ENCODE data around the gene R3HDM4. TPM values are rescaled to one million over a fixed set of nuclear protein-coding genes. Genes with fewer than 3 reads are reported as not detected.

Gene R3HDM4
- total and polyA plus RNA-seq, 9 of the 15 experiments (the other 6 are each of a cell fraction or from before 2014, with no cell fraction given), result 3.2 to 154 (median 59.0) TPM

- TF ChIP-seq RNF219 (CRISPR knock-in tag; IDR thresholded peaks at IDR 0.05), result no peak
- no peak for TF ChIP-seq CREB1 (IDR thresholded peaks at IDR 0.05)
- TF ChIP-seq CREB1 (CRISPR knock-in tag; IDR thresholded peaks at IDR 0.05), result peak; percentile 55; the same call in 1 of the 2 replicates
- TF ChIP-seq ZNF696 (CRISPR knock-in tag; conservative IDR thresholded peaks at IDR 0.05), result no peak
- TF ChIP-seq NFIX (CRISPR knock-in tag; IDR thresholded peaks at IDR 0.05; ENCODE audit: low read depth), result no peak
- peak; percentile 44; the same call in 1 of the 2 replicates for TF ChIP-seq ADNP (tag; IDR thresholded peaks at IDR 0.05)
- TF ChIP-seq FOSL1 (tag; conservative IDR thresholded peaks at IDR 0.05), result peak; percentile 38; the same call in 1 of the 2 replicates
- TF ChIP-seq TOE1 (IDR thresholded peaks at IDR 0.05; ENCODE audit: borderline replicate concordance), result no peak
- TF ChIP-seq TOE1 (CRISPR knock-in tag; IDR thresholded peaks at IDR 0.05; ENCODE audit: borderline replicate concordance, low read depth), result no peak
- peak; percentile 62 for TF ChIP-seq RAD51 (IDR thresholded peaks at IDR 0.05; ENCODE audit: borderline replicate concordance, low read depth)
- no peak for TF ChIP-seq TFE3 (CRISPR knock-in tag; IDR thresholded peaks at IDR 0.05)
- TF ChIP-seq, protein P1, sequence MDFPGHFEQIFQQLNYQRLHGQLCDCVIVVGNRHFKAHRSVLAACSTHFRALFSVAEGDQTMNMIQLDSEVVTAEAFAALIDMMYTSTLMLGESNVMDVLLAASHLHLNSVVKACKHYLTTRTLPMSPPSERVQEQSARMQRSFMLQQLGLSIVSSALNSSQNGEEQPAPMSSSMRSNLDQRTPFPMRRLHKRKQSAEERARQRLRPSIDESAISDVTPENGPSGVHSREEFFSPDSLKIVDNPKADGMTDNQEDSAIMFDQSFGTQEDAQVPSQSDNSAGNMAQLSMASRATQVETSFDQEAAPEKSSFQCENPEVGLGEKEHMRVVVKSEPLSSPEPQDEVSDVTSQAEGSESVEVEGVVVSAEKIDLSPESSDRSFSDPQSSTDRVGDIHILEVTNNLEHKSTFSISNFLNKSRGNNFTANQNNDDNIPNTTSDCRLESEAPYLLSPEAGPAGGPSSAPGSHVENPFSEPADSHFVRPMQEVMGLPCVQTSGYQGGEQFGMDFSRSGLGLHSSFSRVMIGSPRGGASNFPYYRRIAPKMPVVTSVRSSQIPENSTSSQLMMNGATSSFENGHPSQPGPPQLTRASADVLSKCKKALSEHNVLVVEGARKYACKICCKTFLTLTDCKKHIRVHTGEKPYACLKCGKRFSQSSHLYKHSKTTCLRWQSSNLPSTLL (IDR thresholded peaks at IDR 0.05), result no peak
- TF ChIP-seq, protein P2, sequence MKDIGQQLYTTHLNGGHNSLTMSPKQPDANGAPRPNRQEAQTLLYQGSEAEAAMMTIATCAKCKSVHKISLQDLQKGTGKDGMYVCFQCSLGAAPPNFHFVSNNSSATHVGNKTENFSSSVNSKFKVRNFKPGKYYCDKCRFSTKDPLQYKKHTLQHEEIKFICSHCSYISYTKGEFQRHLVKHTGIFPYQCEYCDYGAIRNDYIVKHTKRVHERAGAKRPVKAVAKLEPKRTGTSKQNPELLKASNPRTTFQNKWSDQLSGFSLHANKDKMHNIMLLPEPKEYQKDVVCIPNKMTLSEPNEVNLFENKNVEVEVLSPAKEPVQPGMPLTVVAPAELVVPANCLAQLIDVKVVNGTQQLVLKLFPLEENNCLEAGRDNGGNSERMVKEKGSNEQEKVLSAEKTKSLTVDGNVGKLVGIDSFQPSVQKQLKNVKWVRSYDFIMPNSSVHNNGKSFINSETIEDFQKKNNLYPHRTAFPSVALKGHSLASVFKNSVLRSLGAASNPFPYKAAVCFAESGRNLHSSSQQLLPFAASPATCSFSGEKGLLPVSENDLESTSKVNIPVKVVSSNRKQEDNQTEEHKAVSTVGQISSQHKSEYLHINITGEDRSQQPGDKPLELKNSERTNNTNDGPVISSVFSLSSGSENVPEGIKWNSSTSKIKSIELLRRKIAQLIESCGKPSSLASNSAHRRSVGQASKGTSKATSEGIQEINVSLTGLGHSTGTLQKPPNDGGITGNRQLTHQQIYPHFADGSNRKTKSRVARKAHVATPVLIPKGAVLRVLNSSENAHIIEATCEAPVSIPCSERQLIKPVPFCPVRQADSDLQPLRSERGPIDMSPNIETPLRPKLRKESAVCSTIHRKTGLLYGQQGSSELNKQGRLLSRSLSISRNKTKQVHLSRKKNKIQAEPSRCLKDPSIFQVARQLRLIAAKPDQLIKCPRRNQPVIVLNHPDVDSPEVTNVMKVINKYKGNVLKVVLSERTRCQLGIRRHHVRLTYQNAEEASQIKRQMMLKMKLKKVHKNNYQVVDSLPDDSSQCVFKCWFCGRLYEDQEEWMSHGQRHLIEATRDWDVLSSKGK (CRISPR knock-in tag; IDR thresholded peaks at IDR 0.05), result no peak
- TF ChIP-seq CBX2 (IDR thresholded peaks at IDR 0.05; ENCODE audit: insufficient read depth, low read length, poor library complexity, severe bottlenecking), result no peak
- TF ChIP-seq, protein P3, sequence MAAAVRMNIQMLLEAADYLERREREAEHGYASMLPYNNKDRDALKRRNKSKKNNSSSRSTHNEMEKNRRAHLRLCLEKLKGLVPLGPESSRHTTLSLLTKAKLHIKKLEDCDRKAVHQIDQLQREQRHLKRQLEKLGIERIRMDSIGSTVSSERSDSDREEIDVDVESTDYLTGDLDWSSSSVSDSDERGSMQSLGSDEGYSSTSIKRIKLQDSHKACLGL (CRISPR knock-in tag; IDR thresholded peaks at IDR 0.05; ENCODE audit: borderline replicate concordance, poor library complexity, severe bottlenecking), result no peak
- no peak for TF ChIP-seq MAFF (IDR thresholded peaks at IDR 0.05; ENCODE audit: low read length)
- no peak for TF ChIP-seq RBM22 (IDR thresholded peaks at IDR 0.05; ENCODE audit: low read depth, low read length, poor library complexity, severe bottlenecking)
- TF ChIP-seq ZZZ3 (IDR thresholded peaks at IDR 0.05), result no peak
These were observed 12.1 kb upstream of the R3HDM4 start (continued) for GRCh38 chr19:925087-925525.

Data from K562 (cell line).